ENCODE results near the gene ENOX1. TPM values are rescaled to one million over a fixed set of nuclear protein-coding genes. Genes with fewer than 3 reads are reported as not detected.

The ENOX1 gene
- total and polyA plus RNA-seq, 4 experiments from 2014 or later: not detected

DNA sequence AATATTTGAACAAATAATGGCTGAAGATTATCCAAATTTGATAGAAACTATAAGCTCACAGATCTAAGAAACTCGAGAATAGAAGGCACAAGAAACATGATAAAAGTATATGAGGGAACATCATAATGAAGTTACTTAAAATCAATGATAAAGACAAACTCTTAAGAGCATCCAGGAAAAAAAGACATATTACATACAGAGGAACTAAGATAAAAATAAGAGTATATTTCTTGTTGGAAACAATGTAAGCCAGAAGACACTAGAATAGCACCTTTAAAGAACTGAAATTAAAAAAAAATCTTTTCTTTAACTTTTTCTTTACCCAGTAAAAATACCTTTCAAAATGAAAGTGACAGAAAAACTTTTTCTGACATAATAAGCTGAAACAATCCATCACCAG is 407.0 kb downstream of the ENOX1 start:
- Mint-ChIP-seq H3K27me3 (peaks cover 9 to 10% of the 10 kb centered on the region in 2 donors), H3K27ac (no peak overlapping the region), H3K9me3 (peaks cover 0 to 18% (median 13%) of the 10 kb centered on the region in 8 donors), H3K36me3 (no peaks in the 10 kb centered on the region), H3K4me3 (no peak overlapping the region), H3K4me1 (no peaks in the 10 kb centered on the region)
- H3K27me3 ChIP-seq (ENCODE audit: insufficient read depth, low read length): no peaks in the 10 kb centered on the region
- H3K36me3 ChIP-seq (ENCODE audit: insufficient read depth, low read length): no peaks in the 10 kb centered on the region
- DNase-seq: no peak
- POLR2A ChIA-PET (ENCODE audit: partially characterized antibody): no interaction called here
- no peaks in the 10 kb centered on the region for H3K4me1 ChIP-seq (ENCODE audit: insufficient read depth, low read length)
- intact Hi-C loops (cut with micrococcal nuclease): no loop called here
- H3K4me3 ChIP-seq (ENCODE audit: low read length in 2 of 2): no peak overlapping the region
- CTCF ChIA-PET (ENCODE audit: partially characterized antibody): no interaction called here
- no peaks in the 10 kb centered on the region for H3K9me3 ChIP-seq (ENCODE audit: control insufficient read depth in 1 of 2, low read length in 2 of 2)
- H3K27ac ChIP-seq (ENCODE audit: low read depth, low read length): no peak overlapping the region

DNA sequence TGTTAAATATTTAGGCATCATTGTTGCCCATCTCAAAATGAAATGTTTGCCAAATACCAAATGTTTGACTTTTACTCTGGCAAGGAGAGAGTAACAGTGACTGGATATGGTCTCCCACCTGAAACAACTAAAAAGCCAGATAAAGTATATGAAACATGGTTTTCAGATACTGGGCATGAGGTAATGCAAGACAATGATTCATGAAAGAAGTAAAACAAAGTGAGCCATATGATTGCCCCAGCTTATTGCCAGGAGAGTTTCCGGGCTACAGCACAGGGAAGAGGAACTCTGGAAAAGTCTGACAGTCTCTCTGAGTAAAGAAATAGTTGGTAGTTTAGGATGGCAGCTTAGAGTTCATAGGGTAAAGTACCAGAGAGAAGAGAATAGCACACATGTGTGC is 408.8 kb downstream of the ENOX1 start:
- no peak overlapping the region for H3K4me3 ChIP-seq (ENCODE audit: low read length in 2 of 2)
- Mint-ChIP-seq H3K4me1 (no peaks in the 10 kb centered on the region), H3K36me3 (no peaks in the 10 kb centered on the region), H3K27ac (no peak overlapping the region), H3K27me3 (peaks cover 9 to 12% of the 10 kb centered on the region in 2 donors), H3K9me3 (peaks cover 0 to 18% (median 13%) of the 10 kb centered on the region in 8 donors), H3K4me3 (no peak overlapping the region)
- intact Hi-C loops (cut with micrococcal nuclease): no loop called here
- DNase-seq: no peak
- no peaks in the 10 kb centered on the region for H3K27me3 ChIP-seq (ENCODE audit: insufficient read depth, low read length)
- H3K27ac ChIP-seq (ENCODE audit: low read depth, low read length): no peak overlapping the region
- CTCF ChIA-PET (ENCODE audit: partially characterized antibody): no interaction called here
- no peaks in the 10 kb centered on the region for H3K36me3 ChIP-seq (ENCODE audit: insufficient read depth, low read length)
- H3K4me1 ChIP-seq (ENCODE audit: insufficient read depth, low read length): no peaks in the 10 kb centered on the region
- POLR2A ChIA-PET (ENCODE audit: partially characterized antibody): no interaction called here
- no peaks in the 10 kb centered on the region for H3K9me3 ChIP-seq (ENCODE audit: control insufficient read depth in 1 of 2, low read length in 2 of 2)

DNA sequence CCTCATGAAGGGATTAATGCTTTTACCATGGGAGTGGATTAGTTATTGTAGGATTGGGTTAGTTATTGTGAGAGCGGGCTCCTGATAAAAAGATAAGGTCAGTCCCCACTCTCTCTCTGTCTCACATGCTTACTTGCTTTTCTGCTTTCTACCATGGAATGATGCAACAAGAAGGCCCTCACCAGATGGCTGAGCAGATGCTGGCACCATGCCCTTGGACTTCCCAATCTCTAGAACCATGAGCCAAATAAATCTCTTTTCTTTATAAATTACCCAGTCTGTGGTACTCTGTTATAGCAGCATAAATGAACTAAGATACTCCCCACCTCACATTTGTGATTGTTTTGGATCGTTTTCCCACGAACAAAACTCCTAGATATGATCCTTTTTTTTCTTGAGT is 409.6 kb downstream of the ENOX1 start:
- no peaks in the 10 kb centered on the region for H3K36me3 ChIP-seq (ENCODE audit: insufficient read depth, low read length)
- H3K27me3 ChIP-seq (ENCODE audit: insufficient read depth, low read length): no peaks in the 10 kb centered on the region
- intact Hi-C loops (cut with micrococcal nuclease): no loop called here
- ChIA-PET POLR2A (ENCODE audit: partially characterized antibody) (no interaction called here), CTCF (ENCODE audit: partially characterized antibody) (no interaction called here)
- H3K27me3 Mint-ChIP-seq: peaks cover 9 to 11% of the 10 kb centered on the region in 2 donors
- H3K4me3 ChIP-seq (ENCODE audit: low read length in 2 of 2): no peak overlapping the region
- H3K4me3 Mint-ChIP-seq: no peak overlapping the region
- peaks cover 0 to 18% (median 13%) of the 10 kb centered on the region in 8 donors for H3K9me3 Mint-ChIP-seq
- H3K9me3 ChIP-seq (ENCODE audit: control insufficient read depth in 1 of 2, low read length in 2 of 2): no peaks in the 10 kb centered on the region
- DNase-seq: no peak
- peaks cover 3 to 7% (median 4%) of the 10 kb centered on the region in 4 donors for H3K4me1 Mint-ChIP-seq
- H3K27ac Mint-ChIP-seq: no peak overlapping the region
- no peaks in the 10 kb centered on the region for H3K4me1 ChIP-seq (ENCODE audit: insufficient read depth, low read length)
- H3K36me3 Mint-ChIP-seq: no peaks in the 10 kb centered on the region
- H3K27ac ChIP-seq (ENCODE audit: low read depth, low read length): no peak overlapping the region

DNA sequence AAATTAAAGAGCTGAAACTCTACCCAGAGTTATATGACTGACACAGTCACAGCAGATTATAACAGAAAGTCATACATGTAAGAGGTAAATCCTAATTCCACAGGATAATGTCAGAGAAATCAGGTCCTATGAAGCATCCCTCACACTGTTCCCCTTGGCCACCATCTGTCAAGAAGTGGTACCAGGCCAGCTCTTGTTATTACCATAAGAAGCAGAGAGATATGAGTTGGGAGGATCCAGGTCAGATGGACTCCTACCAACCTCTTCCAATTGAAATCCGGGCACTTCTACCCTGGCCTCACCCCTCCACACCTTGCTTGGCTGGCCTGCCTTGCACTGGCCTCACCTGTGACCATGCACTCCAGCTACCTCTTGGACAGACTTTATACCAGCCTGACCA is 410.2 kb downstream of the ENOX1 start:
- no peak overlapping the region for H3K4me3 ChIP-seq (ENCODE audit: low read length in 2 of 2)
- H3K27ac Mint-ChIP-seq: no peak overlapping the region

DNA sequence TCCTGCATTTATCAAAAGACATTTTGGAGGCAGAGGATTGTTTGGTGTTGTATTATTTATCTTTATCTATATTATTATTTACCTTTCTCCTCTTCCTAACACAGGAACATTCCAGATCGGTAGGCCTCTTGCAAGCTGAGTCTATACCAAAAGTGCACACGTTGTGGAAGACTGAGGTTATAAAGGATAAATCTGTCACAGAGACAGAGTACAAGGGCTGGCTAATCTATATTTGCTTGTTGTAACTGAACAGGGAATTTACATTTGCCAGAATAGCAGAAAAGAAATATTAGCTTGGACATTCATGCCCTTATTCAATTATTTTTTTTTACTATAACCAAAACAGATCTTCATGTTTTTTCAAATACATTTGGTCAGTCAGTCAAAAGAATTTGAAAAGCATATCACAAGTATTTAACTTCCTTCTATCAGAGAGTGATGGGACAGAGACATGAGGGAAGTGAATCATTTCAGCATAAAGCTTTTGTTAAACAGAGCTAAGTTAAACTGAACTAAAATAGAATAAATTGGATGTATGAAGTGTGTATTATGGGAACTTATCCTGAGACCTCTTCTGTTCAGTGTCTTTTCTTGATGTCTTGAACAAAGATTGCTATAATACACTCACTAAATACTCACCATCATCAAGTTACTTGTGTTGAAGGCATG is 410.8 kb downstream of the ENOX1 start:
- Histone ChIP-seq H3K27ac (ENCODE audit: low read depth, low read length) (no peak overlapping the region), H3K9me3 (ENCODE audit: control insufficient read depth in 1 of 2, low read length in 2 of 2) (no peaks in the 10 kb centered on the region), H3K27me3 (ENCODE audit: insufficient read depth, low read length) (no peaks in the 10 kb centered on the region), H3K4me1 (ENCODE audit: insufficient read depth, low read length) (no peaks in the 10 kb centered on the region), H3K36me3 (ENCODE audit: insufficient read depth, low read length) (no peaks in the 10 kb centered on the region), H3K4me3 (ENCODE audit: low read length in 2 of 2) (no peak overlapping the region)
- H3K36me3 Mint-ChIP-seq: no peaks in the 10 kb centered on the region
- H3K4me1 Mint-ChIP-seq: peaks cover 3 to 8% (median 6%) of the 10 kb centered on the region in 4 donors
- peaks cover 9 to 11% of the 10 kb centered on the region in 2 donors for H3K27me3 Mint-ChIP-seq
- no peak for DNase-seq
- H3K27ac Mint-ChIP-seq: no peak overlapping the region
- H3K4me3 Mint-ChIP-seq: no peak overlapping the region
- POLR2A ChIA-PET (ENCODE audit: partially characterized antibody): no interaction called here
- H3K9me3 Mint-ChIP-seq: peaks cover 0 to 18% (median 13%) of the 10 kb centered on the region in 8 donors
- intact Hi-C loops (cut with micrococcal nuclease): no loop called here
- CTCF ChIA-PET (ENCODE audit: partially characterized antibody): no interaction called here

More for the DNA sequence above, 410.2 kb downstream of the ENOX1 start:
- Histone ChIP-seq H3K27ac (ENCODE audit: low read depth, low read length) (no peak overlapping the region), H3K36me3 (ENCODE audit: insufficient read depth, low read length) (no peaks in the 10 kb centered on the region), H3K9me3 (ENCODE audit: control insufficient read depth in 1 of 2, low read length in 2 of 2) (no peaks in the 10 kb centered on the region), H3K27me3 (ENCODE audit: insufficient read depth, low read length) (no peaks in the 10 kb centered on the region), H3K4me1 (ENCODE audit: insufficient read depth, low read length) (no peaks in the 10 kb centered on the region)
- ChIA-PET POLR2A (ENCODE audit: partially characterized antibody) (no interaction called here), CTCF (ENCODE audit: partially characterized antibody) (no interaction called here)
- Mint-ChIP-seq H3K36me3 (no peaks in the 10 kb centered on the region), H3K4me3 (no peak overlapping the region), H3K9me3 (peaks cover 0 to 18% (median 13%) of the 10 kb centered on the region in 8 donors), H3K27me3 (peaks cover 9 to 11% of the 10 kb centered on the region in 2 donors), H3K4me1 (peaks cover 3 to 8% (median 6%) of the 10 kb centered on the region in 4 donors)
- intact Hi-C loops (cut with micrococcal nuclease): no loop called here
- no peak for DNase-seq

DNA sequence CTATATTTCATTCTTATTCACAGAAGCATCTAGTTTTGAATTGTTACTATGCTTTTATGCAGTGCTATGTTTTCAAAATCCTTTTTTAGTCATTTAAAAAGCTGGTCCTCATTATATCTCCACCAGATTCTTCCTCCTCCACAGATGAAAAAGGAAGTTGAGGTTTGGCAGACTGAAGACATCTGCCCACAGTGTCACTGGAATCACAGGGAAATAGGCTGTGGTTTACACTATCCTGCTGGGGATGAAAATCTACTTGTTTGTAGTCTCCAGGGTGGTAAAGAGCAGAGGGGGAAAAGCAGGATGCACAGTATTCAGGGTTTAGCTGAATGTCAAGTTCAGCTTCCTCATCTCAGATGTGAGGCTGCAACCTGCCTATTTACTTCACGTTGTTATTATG is 412.2 kb downstream of the ENOX1 start:
- Mint-ChIP-seq H3K36me3 (peaks cover 0 to 4% of the 10 kb centered on the region in 2 donors), H3K27me3 (peaks cover 8 to 9% of the 10 kb centered on the region in 2 donors), H3K4me1 (peaks cover 3 to 14% (median 7%) of the 10 kb centered on the region in 4 donors), H3K4me3 (no peak overlapping the region), H3K9me3 (peaks cover 0 to 13% (median 10%) of the 10 kb centered on the region in 8 donors), H3K27ac (no peak overlapping the region)
- no peaks in the 10 kb centered on the region for H3K27me3 ChIP-seq (ENCODE audit: insufficient read depth, low read length)
- intact Hi-C loops (cut with micrococcal nuclease): no loop called here
- no peak overlapping the region for H3K27ac ChIP-seq (ENCODE audit: low read depth, low read length)
- ChIA-PET CTCF (ENCODE audit: partially characterized antibody) (no interaction called here), POLR2A (ENCODE audit: partially characterized antibody) (no interaction called here)
- H3K36me3 ChIP-seq (ENCODE audit: insufficient read depth, low read length): no peaks in the 10 kb centered on the region
- H3K4me3 ChIP-seq (ENCODE audit: low read length in 2 of 2): no peak overlapping the region
- no peaks in the 10 kb centered on the region for H3K9me3 ChIP-seq (ENCODE audit: control insufficient read depth in 1 of 2, low read length in 2 of 2)
- no peaks in the 10 kb centered on the region for H3K4me1 ChIP-seq (ENCODE audit: insufficient read depth, low read length)
- no peak for DNase-seq

DNA sequence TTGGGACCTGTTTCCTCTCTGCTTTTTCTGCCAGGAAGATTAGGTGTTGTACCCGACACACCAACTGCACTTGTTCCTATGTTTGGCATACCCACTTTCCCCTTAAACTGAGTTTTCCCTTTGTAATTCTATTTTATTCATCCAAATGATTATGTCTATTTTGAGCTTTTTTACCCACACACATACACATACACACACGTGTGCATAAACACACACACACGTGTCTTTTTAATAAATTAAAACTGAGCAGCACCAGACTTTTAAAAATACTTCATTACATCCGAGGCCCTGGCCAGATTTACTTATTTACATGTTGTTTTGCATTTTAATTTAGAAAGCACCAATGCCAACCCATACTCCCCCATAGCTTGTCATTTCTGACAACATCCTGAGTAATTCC is 413.4 kb downstream of the ENOX1 start:
- Mint-ChIP-seq H3K4me1 (peaks cover 11 to 26% (median 16%) of the 10 kb centered on the region in 4 donors), H3K9me3 (peaks cover 0 to 4% (median 0%) of the 10 kb centered on the region in 8 donors), H3K27me3 (peaks cover 5 to 6% of the 10 kb centered on the region in 2 donors), H3K4me3 (no peak overlapping the region), H3K36me3 (peaks cover 0 to 4% of the 10 kb centered on the region in 2 donors), H3K27ac (peak overlapping the region in 1 of 7 donors; percentile 65)
- no peak for DNase-seq
- Histone ChIP-seq H3K4me1 (ENCODE audit: insufficient read depth, low read length) (peaks cover 5% of the 10 kb centered on the region), H3K9me3 (ENCODE audit: control insufficient read depth in 1 of 2, low read length in 2 of 2) (no peaks in the 10 kb centered on the region), H3K27ac (ENCODE audit: low read depth, low read length) (no peak overlapping the region), H3K36me3 (ENCODE audit: insufficient read depth, low read length) (no peaks in the 10 kb centered on the region), H3K4me3 (ENCODE audit: low read length in 2 of 2) (no peak overlapping the region), H3K27me3 (ENCODE audit: insufficient read depth, low read length) (no peaks in the 10 kb centered on the region)
- ChIA-PET POLR2A (ENCODE audit: partially characterized antibody) (no interaction called here), CTCF (ENCODE audit: partially characterized antibody) (no interaction called here)
- intact Hi-C loops (cut with micrococcal nuclease): no loop called here

Data from CD4-positive, alpha-beta memory T cell (primary cell).